GM19452 (cell line): ENCODE measurements around the gene LRRC8D.

Experiments
- ATAC-seq: cut with Tn5 transposase; IDR thresholded peaks from one replicate; pipeline ENCODE4 v1.9.1; 2021; ENCODE audit not compliant: unreplicated experiment

LRRC8D gene

DNA sequence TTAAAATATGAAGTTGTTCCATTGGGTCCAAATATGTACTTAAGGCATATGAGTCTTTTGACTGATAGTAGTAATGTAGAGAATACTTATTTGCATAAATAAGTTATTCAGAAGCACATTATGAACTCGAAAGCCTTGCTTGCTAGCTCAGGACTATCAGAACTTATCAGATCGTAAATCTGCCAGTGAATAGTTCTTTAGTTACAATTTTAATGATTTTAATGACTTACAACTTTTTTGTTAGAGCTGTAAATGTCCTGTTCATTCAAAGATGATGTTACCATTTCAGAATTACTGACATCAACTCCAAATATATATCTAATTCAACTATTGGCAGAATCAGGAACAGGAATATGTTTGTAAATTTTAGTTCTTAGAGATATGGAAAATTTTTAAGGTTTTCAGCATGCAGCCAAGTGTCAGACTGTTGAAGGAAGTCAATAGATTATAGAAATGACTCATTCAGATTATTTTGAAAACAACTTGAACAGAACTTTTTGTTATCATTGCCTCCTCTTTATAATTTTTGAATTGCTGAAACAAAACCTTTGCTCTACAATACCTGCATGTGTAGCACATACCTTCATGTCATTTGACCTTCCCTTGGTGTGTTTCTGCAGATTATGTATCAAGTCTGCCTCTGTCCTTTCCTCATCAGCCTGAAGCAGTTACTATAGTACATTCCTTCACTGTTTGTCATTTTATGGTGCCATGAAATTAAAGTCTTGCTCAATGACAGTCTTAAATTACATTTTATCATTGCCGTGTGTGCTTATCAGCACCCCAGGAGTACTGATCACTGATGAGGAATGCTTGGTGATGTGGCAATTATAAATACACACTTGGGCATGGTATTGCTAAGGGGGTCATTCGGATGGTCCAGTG, 44.9 kb downstream of the LRRC8D start:
- ATAC-seq = no peak

DNA sequence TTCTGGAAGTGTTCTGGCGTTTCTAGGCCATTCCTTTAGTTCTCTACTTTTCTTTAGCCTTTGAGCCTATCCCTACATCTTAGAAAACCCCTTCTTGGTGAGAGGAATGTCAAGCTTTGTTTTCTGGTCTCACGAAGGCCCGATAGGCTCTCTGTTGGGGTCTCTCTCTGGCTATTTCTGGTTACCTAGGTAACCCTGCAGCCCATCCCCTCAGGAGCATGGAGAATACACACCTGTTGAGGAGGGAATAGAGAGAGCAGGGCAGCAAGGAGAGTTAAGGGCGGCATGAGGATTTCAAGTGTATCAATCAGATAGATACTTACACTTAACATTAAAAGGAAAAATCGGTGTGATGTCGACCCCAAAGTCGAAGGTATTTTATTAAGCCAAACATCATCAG, 45.7 kb downstream of the LRRC8D start:
- no peak for ATAC-seq

DNA sequence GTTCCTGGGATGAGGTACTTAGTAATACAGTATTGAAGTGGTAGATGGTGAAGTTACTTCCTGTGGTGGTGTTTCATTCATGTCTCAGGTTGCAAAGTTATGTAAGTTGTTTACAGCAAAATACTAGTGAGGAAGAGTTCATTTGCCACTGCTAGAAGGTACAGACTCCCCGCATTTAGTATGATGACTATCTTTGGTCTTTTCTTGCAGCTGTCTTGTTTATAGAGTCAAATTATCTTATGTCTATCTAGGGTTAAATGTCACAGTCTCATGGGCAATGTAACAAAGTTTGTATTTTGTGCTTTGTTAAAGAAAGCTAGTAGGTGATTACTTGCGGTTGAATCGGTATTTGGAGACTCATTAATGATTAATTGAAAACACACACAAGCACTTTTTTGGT, 50.2 kb downstream of the LRRC8D start:
- no peak for ATAC-seq

DNA sequence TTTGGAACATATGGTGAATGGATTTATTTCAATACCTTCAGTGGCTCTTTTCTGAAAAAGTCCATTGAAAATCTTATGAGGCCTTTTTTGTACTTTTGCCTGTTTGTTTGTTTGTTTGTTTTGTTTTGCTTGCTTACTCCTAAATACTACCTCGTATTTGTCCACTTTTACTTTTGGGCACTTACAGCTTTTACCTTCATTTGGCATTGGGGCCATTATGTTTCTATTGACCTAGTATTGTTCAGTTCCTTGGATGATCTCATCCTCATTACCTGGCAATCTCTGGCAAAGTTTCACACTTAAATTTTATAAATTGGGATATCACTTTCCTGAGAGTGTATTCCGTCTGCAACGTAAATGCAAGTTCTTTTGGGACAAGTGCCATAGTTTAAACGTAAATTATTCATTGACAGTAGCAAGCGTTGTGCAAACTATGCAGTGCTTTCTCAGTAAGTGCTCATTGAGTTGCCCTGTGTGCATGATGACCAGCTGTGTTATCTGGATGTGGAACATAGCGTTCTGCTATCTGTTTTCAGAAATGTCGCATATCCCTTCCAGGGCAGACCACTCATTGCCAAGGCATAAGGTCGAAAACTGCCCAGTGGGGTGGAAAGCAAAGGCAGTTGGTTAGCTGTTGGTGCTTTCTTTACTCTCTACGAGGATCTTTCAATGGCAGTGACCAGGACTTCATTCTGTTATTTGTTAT, 51.1 kb downstream of the LRRC8D start:
- no peak for ATAC-seq

DNA sequence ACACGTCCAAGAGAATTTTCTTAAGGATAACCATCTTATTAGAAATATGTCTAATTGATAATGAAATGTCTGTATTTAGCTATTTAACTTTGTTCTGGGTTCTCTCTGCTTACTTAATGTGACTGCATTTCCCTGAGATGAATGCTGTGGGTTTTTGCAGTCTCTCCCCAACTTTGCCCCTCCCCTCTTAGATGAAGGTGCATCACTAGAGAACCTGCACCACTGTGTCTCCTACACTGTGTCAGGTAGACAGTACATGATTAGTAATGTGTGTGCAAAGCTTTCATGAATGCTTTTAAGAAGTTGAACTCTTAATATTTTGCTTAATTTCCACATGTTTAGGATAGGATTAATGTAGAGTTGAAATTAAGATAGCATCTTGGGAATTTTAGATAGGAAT, 51.7 kb downstream of the LRRC8D start:
- no peak for ATAC-seq

- no peak for ATAC-seq
Measured at GRCh38 chr1:89873288-89873687, 52.5 kb downstream of the LRRC8D start.

DNA sequence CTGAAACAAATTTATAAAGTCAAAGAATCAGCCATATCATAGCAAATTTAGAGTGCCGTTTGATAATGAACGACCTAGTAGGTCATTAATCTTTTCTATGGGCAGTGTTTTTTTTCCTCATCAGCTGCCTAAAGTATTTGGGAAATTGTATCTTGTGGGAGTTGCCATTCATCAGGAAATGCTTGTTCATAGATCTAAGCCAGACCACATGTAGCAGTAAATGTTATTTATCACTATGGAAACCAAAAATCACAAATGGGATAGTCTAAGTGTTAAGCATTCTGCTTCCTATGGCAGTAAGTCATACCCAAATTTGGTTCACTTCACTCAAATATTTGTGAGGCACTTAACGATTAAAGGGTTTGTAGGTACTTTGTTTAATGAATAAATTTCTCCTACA, 52.9 kb downstream of the LRRC8D start:
- no peak for ATAC-seq

- no peak for ATAC-seq
Measured at GRCh38 chr1:89876463-89876862, 55.6 kb downstream of the LRRC8D start.

- ATAC-seq = no peak
Measured at GRCh38 chr1:89877756-89878155, 56.9 kb downstream of the LRRC8D start.

- ATAC-seq = no peak
Measured at GRCh38 chr1:89878256-89878655, 57.4 kb downstream of the LRRC8D start.

- ATAC-seq = no peak
Measured at GRCh38 chr1:89880679-89881078, 59.8 kb downstream of the LRRC8D start.

DNA sequence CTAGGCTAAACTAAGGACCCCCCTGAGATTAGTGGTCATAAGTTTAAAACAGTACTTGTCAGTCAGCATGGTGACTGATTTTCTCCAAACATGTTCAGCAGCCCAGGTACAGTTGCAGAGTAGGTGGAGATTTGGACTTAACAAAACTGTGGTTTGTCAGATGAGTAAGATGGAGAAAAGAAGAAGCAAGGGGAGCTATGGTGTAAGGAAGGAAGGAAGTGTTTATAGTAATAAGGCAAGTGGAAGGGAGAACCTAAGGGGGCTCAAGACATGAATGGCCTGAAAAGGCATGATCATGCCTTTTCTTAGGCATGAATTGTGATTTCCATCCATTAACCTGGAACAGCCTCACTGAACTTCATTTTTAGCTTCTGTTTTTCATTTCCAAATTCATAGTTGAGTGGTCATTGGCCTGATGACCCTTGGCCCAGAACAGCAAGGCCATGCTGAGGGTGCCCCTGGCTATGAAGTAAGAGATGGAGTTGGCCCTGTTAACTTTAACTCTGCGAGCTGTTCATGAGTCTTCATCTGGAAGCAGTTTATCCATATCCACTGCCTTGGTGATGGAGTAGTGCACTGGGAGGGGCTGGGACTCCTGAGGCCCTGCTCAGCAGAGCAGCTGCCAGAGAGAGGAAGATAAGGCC, 60.7 kb downstream of the LRRC8D start:
- ATAC-seq = no peak

DNA sequence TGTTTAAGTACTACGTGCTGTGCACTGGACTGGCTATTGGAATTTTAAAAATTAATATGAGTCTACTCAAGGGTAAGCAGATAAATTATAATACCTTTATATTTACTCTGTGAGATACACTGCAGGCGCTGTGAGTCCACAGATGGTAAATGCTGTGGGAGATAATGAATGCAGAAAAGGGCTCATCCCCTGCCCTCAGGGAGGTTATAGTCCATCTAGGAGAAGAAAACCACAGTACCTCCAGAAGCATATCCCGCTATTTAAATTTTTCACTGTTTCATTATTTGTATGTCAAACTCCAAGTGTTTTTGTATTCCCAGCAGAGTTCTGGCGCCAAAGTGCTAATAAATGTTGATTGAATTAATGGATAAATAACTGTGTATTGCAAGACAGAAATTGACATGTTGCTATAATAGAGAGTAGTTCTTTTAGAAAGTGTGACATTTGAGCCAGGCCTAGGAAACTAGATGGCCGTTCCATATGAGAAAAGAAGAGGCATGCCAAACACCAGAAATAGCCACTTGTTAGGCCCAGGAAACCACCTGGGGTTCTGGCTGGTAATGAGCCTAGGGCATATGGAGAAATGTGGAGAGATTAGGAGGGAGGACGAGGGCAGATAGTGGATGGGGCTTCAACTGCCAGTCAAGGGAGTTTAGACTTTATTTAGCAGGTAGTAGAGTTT, 61.7 kb downstream of the LRRC8D start:
- no peak for ATAC-seq

GRCh38 chr1:89883030-89883379, 62.2 kb downstream of the LRRC8D start:
- ATAC-seq = no peak

DNA sequence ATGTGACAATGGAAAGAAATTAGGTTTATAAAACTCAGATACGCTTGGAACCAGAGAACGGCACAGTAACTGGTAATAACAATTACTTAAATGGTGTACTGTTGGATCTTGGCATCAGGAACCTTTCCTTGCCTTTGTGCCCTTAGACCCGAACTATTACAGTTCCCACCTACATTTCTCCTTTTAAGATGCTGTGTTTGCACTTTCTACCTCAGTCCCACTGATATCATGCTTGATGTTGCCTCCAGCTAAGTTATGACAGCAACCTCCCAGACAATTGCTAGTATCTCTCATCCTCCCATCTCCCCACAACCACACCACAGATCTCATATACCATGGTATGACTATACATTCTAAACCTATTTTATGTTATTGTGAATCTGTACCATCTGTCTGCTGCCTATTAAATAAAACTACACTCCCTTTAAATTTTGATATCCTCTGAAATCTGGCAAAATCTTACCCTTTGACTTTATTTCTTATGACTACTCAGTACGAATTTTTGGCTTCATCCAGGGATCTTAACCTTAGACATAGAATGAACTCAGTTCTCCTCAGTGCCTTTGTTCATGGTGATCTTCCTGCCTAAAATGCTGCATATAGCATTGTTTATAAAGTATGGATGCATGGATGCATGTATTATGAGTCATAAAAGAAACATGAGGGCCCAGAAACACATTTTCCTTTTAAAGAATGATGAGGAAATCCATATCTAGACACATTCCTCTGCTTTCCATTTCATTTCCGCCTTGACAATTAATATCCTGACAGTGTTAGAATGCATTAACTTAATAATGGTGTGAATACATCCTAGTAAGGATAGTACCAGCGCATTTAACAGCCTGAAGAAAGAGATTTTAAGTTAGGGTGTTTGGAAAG, 64.1 kb downstream of the LRRC8D start:
- no peak for ATAC-seq

- no peak for ATAC-seq
Measured at GRCh38 chr1:89887270-89887669, 66.4 kb downstream of the LRRC8D start.

GRCh38 chr1:89887713-89888112, 66.9 kb downstream of the LRRC8D start:
- no peak for ATAC-seq

DNA sequence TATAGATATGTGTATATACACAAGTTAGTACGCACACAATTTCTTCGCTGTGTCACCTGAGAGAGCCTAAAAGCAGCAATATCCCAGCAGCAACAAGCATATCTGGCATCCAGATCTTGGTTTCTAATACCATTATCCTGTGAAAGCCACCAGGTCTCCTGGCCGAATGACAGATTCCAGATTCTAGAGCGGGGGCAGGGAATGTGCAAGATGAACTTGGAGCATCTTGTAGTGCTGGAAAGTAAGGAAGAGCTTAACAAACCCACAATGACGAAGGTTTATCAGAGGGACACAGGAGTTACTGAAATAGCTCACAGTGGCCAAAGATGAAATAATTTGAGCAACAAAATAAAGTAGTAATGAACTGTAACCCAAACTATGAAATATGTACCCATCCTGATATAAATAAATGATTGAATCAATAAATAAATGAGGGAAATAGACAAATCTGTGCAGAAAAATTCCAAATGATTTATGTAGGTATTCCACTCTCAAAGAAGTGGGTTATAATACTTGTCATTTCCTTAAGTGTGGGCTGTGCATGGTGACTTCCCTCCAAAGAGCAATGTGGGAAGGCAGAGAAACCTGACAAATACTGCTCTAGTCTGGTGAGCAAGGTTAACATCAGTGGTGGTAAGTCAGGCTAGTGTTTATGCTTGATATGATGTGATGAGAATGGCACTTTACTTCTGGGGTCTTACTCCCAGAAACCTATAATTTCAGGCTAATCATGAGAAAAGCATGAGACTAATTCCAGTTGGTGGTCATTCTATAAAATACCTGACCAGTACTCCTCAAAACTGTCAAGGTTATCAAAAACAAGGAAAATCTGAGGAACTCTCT, 67.9 kb downstream of the LRRC8D start:
- no peak for ATAC-seq

DNA sequence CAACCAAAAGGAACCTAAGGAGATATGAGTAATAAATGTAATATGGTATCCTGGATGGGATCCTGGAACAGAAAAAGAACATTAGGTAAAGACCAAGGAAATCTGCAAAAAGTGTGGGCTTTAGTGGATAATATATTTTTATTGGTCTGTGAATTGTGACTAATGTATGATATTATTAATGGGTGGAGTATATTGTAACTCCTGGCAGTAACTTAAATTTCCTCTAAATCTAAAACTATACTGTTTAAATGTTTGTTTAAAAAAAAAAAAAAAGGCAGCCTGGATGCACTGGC, 68.4 kb downstream of the LRRC8D start:
- ATAC-seq = no peak
